AG04449 (cell line): Measurements from ENCODE around the gene HOXC9.

ENCODE experiments used
- CTCF ChIA-PET: fragments of 350-600 bp; formaldehyde crosslinking; extraction: SDS; loops from one replicate; lab custom pipeline; 2021; ENCODE audit warnings: antibody characterized with exemption; lab: Yijun Ruan, JAX
- POLR2A ChIA-PET: fragments of 400-600, 350-600 bp; formaldehyde crosslinking; extraction: SDS; loops from one replicate; lab custom pipeline; 2020; ENCODE audit warnings: antibody characterized with exemption, inconsistent platforms; lab: Yijun Ruan, JAX
- DNase-seq: peaks from one replicate; pipeline ENCODE4 v3.0.0-alpha.2; 2010; ENCODE audit warnings: low read depth, low spot score
- H3K4me3 ChIP-seq: 2 replicates; pipeline ENCODE4 v1.5.1; 2011; ENCODE audit warnings: low read depth, mild to moderate bottlenecking, control low read depth, low read length
- CTCF ChIP-seq: IDR thresholded peaks from one replicate; pipeline ENCODE4 v1.5.1; 2011; ENCODE audit warnings: mild to moderate bottlenecking, moderate library complexity, low read length, control low read depth, inconsistent platforms; ENCODE audit not compliant: insufficient read depth; ENCODE audit errors: missing control alignments

HOXC9 gene

GRCh38 chr12:54047964-54048303 lies 48.0 kb downstream of the HOXC9 start:
- H3K4me3 ChIP-seq: no peak overlapping the region; the same call in 1 of the 2 replicates
- DNase-seq: no peak
- CTCF ChIA-PET: interaction anchor here (1.5 kb wide), 1 partner anchor 16 kb away, joined by 5 read pairs; no protein-coding TSS in a partner anchor
- POLR2A ChIA-PET: no interaction called here
- no peak for TF ChIP-seq CTCF

- TF ChIP-seq CTCF: no peak
- no peak for DNase-seq
- POLR2A ChIA-PET: no interaction called here
- CTCF ChIA-PET: interaction anchor here (1.5 kb wide), 1 partner anchor 16 kb away, joined by 5 read pairs; no protein-coding TSS in a partner anchor
- H3K4me3 ChIP-seq: no peak overlapping the region
These were observed 48.6 kb downstream of the HOXC9 start for GRCh38 chr12:54048406-54049093.

GRCh38 chr12:54049108-54049507 lies 49.1 kb downstream of the HOXC9 start:
- ChIA-PET CTCF (interaction anchor here (1.5 kb wide), 1 partner anchor 17 kb away, joined by 5 read pairs; no protein-coding TSS in a partner anchor), POLR2A (no interaction called here)
- DNase-seq: no peak
- H3K4me3 ChIP-seq: no peak overlapping the region
- TF ChIP-seq CTCF: no peak

- no peak overlapping the region for H3K4me3 ChIP-seq
- no peak for DNase-seq
- POLR2A ChIA-PET: interaction anchor here (0.7 kb wide), 1 partner anchor 141 kb away, joined by 3 read pairs; no protein-coding TSS in a partner anchor
- TF ChIP-seq CTCF: no peak
- CTCF ChIA-PET: interaction anchor here (0.8 to 2.8 kb wide), 10 partner anchors 8 to 164 kb away, joined by 3 to 12 read pairs (median 6); partner anchors contain the start of gene HOXC5
These were observed 50.5 kb downstream of the HOXC9 start for GRCh38 chr12:54050482-54050810.

GRCh38 chr12:54051026-54051842 lies 51.3 kb downstream of the HOXC9 start:
- no peak for TF ChIP-seq CTCF
- DNase-seq: no peak
- POLR2A ChIA-PET: interaction anchor here (0.7 kb wide), 1 partner anchor 140 kb away, joined by 3 read pairs; no protein-coding TSS in a partner anchor
- CTCF ChIA-PET: interaction anchor here (0.7 to 2.8 kb wide), 10 partner anchors 8 to 163 kb away, joined by 3 to 12 read pairs (median 6); partner anchors contain the start of gene HOXC5
- no peak overlapping the region for H3K4me3 ChIP-seq
